SK-N-SH (cell line): Measurements from ENCODE around the gene C1QTNF8.

Source experiments
- CTCF ChIP-seq: fragments of 200-600 bp; sonication (generic); IDR thresholded peaks from 2 replicates; pipeline ENCODE4 v1.6.1; 2017; ENCODE audit warnings: antibody characterized with exemption, mild to moderate bottlenecking, moderate library complexity
- ELF1 ChIP-seq: IDR thresholded peaks from 2 replicates; pipeline ENCODE4 v1.4.0; 2012
- GABPA ChIP-seq: IDR thresholded peaks from 2 replicates; pipeline ENCODE4 v1.4.0; 2012; ENCODE audit warnings: low read depth, mild to moderate bottlenecking
- IRF3 ChIP-seq: fragments of 150-350 bp; IDR thresholded peaks from 2 replicates; pipeline ENCODE4 v1.6.1; 2016; ENCODE audit warnings: mild to moderate bottlenecking, low read depth, low read length
- MXI1 ChIP-seq: IDR thresholded peaks from 2 replicates; pipeline ENCODE4 v1.6.1; 2012; ENCODE audit warnings: mild to moderate bottlenecking, low read depth, low read length, improper control_type of control experiment

DNA sequence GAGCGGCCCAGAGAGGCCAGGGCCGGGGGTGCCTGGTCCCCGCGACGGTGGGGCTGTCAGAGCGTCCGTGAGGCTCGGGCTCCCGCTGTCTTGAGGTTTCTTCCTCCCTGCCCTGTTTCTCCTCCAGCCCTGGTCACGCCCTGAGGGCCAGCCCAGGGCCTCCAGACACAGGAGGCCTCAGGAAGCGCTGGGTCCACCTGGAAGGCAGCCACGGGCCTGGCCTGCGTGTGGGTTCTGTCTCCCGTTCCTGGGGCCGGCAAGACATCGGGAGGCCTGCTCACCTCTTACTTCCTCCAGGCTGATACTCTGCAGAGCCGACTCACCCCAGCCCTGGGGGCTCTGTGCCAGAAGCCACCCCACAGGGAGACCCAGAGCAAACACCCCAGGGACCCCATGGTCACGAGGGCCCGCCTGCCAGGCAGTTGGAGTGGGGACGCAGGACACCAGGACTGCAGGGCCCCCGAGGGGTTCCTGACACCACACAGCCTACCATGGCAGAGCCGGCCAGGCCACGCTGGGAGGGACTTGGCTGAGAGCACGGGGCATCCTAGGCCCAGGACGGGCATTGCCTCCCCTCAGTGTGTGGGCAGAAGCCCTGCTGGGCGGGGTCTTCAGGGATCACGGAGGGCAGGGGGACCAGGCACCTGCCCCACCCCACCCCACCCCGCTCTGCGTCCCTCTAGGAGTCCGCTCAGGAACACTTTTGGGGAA lies 37.9 kb upstream of the C1QTNF8 start:
- TF ChIP-seq ELF1 (no peak), GABPA (no peak), CTCF (no peak), IRF3 (no peak), MXI1 (no peak)
